MM.1S (cell line): Measurements from ENCODE around the gene AP2M1.

ENCODE experiments used
- DNase-seq: peaks from one replicate; pipeline ENCODE4 v3.0.0-alpha.2; 2015
- H2AFZ ChIP-seq: fragments of 300-600 bp; sonication (generic); 2 replicates; pipeline ENCODE4 v1.6.0; 2016; ENCODE audit warnings: antibody characterized with exemption, low read length
- H3F3A ChIP-seq: fragments of 300-600 bp; sonication (generic); 2 replicates; pipeline ENCODE4 v1.6.1; 2016; ENCODE audit warnings: mild to moderate bottlenecking, antibody characterized with exemption, low read length, moderate library complexity, mixed read lengths; ENCODE audit not compliant: insufficient read depth
- H3K27ac ChIP-seq: fragments of 300-600 bp; sonication (generic); 2 replicates; pipeline ENCODE4 v1.5.1; 2016; ENCODE audit warnings: mild to moderate bottlenecking, low read length
- H3K27me3 ChIP-seq: fragments of 300-600 bp; sonication (generic); replicated peaks from 2 replicates; pipeline ENCODE4 v1.6.0; 2016; ENCODE audit warnings: low read length; ENCODE audit not compliant: insufficient read depth
- H3K36me3 ChIP-seq: fragments of 300-600 bp; sonication (generic); replicated peaks from 2 replicates; pipeline ENCODE4 v1.6.1; 2016; ENCODE audit warnings: mild to moderate bottlenecking, low read length, mixed read lengths; ENCODE audit not compliant: insufficient read depth
- H3K4me1 ChIP-seq: fragments of 300-600 bp; sonication (generic); 2 replicates; pipeline ENCODE4 v1.6.1; 2016; ENCODE audit warnings: low read length, mixed read lengths
- H3K4me2 ChIP-seq: fragments of 300-600 bp; sonication (generic); 2 replicates; pipeline ENCODE4 v1.6.0; 2016; ENCODE audit warnings: low read depth, low read length
- H3K4me3 ChIP-seq: fragments of 300-600 bp; sonication (generic); 2 replicates; pipeline ENCODE4 v1.5.1; 2016; ENCODE audit warnings: low read length, mixed read lengths
- H3K79me2 ChIP-seq: fragments of 300-600 bp; sonication (generic); 2 replicates; pipeline ENCODE4 v1.6.1; 2016; ENCODE audit warnings: mixed run types, low read length, mixed read lengths
- H3K9ac ChIP-seq: fragments of 300-600 bp; sonication (generic); 2 replicates; pipeline ENCODE4 v1.6.1; 2016; ENCODE audit warnings: low read length, mixed read lengths
- H3K9me2 ChIP-seq: fragments of 300-600 bp; sonication (generic); replicated peaks from 2 replicates; pipeline ENCODE4 v1.6.1; 2016; ENCODE audit warnings: mild to moderate bottlenecking, low read length, mixed read lengths; ENCODE audit not compliant: insufficient read depth
- H3K9me3 ChIP-seq: fragments of 300-600 bp; sonication (generic); replicated peaks from 2 replicates; pipeline ENCODE4 v1.6.1; 2016; ENCODE audit warnings: mild to moderate bottlenecking, low read length, mixed read lengths; ENCODE audit not compliant: insufficient read depth
- H4K20me1 ChIP-seq: fragments of 300-600 bp; sonication (generic); 2 replicates; pipeline ENCODE4 v1.6.1; 2016; ENCODE audit warnings: mild to moderate bottlenecking, low read length, moderate library complexity, mixed read lengths; ENCODE audit not compliant: insufficient read depth
- EZH2 ChIP-seq: fragments of 300-600 bp; sonication (generic); optimal IDR thresholded peaks from 2 replicates; pipeline ENCODE3; 2017; ENCODE audit warnings: low read depth, mild to moderate bottlenecking, antibody characterized with exemption, low read length, mixed read lengths
- EZH2phosphoT487 ChIP-seq: fragments of 300-600 bp; sonication (generic); IDR thresholded peaks from 2 replicates; pipeline ENCODE4 v1.6.1; 2018; ENCODE audit warnings: antibody characterized with exemption, low read length
- TF ChIP-seq, protein P1 (sequence below): fragments of 300-600 bp; sonication (generic); IDR thresholded peaks from 2 replicates; pipeline ENCODE4 v1.5.1; 2016; ENCODE audit warnings: antibody characterized with exemption, low read length, mixed read lengths

Gene AP2M1

GRCh38 chr3:184173374-184173722 lies 1.3 kb upstream of the AP2M1 start:
- no peak overlapping the region for H3K4me3 ChIP-seq
- H3K9ac ChIP-seq, result no peak overlapping the region
- H3F3A ChIP-seq, result 0 out of 2 replicates have a peak, but pooled peaks cover 6% of the 10 kb centered on the region
- H2AFZ ChIP-seq, result no peak overlapping the region
- no peak for DNase-seq
- no peaks in the 10 kb centered on the region for H3K27me3 ChIP-seq
- H3K27ac ChIP-seq, result no peak overlapping the region
- no peak overlapping the region for H3K4me2 ChIP-seq
- H3K79me2 ChIP-seq, result peaks cover 36% of the 10 kb centered on the region
- peaks cover 16% of the 10 kb centered on the region; the same call in 1 of the 2 replicates for H3K4me1 ChIP-seq
- TF ChIP-seq EZH2, result no peak
- no peak for TF ChIP-seq EZH2phosphoT487
- TF ChIP-seq, protein P1, sequence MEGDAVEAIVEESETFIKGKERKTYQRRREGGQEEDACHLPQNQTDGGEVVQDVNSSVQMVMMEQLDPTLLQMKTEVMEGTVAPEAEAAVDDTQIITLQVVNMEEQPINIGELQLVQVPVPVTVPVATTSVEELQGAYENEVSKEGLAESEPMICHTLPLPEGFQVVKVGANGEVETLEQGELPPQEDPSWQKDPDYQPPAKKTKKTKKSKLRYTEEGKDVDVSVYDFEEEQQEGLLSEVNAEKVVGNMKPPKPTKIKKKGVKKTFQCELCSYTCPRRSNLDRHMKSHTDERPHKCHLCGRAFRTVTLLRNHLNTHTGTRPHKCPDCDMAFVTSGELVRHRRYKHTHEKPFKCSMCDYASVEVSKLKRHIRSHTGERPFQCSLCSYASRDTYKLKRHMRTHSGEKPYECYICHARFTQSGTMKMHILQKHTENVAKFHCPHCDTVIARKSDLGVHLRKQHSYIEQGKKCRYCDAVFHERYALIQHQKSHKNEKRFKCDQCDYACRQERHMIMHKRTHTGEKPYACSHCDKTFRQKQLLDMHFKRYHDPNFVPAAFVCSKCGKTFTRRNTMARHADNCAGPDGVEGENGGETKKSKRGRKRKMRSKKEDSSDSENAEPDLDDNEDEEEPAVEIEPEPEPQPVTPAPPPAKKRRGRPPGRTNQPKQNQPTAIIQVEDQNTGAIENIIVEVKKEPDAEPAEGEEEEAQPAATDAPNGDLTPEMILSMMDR, result no peak
- H3K36me3 ChIP-seq, result no peaks in the 10 kb centered on the region
- H4K20me1 ChIP-seq, result no peaks in the 10 kb centered on the region
- H3K9me3 ChIP-seq, result no peaks in the 10 kb centered on the region
- no peaks in the 10 kb centered on the region for H3K9me2 ChIP-seq

- Histone ChIP-seq H4K20me1 (no peaks in the 10 kb centered on the region), H3K27me3 (no peaks in the 10 kb centered on the region), H3K27ac (no peak overlapping the region), H2AFZ (0 out of 2 replicates have a peak overlapping the region, but pooled peaks have one; percentile 2), H3F3A (0 out of 2 replicates have a peak, but pooled peaks cover 6% of the 10 kb centered on the region), H3K9me2 (no peaks in the 10 kb centered on the region), H3K36me3 (no peaks in the 10 kb centered on the region), H3K9me3 (no peaks in the 10 kb centered on the region), H3K4me2 (peak overlapping the region; percentile 38), H3K4me1 (peaks cover 16% of the 10 kb centered on the region; the same call in 1 of the 2 replicates), H3K4me3 (peak overlapping the region; percentile 3; the same call in 1 of the 2 replicates), H3K79me2 (peaks cover 40% of the 10 kb centered on the region), H3K9ac (no peak overlapping the region)
- TF ChIP-seq EZH2phosphoT487 (no peak), EZH2 (no peak)
- TF ChIP-seq, protein P1, result no peak
- DNase-seq, result no peak
These were observed 390 bp upstream of the AP2M1 start for GRCh38 chr3:184174284-184174645.

GRCh38 chr3:184175506-184175905 lies 851 bp downstream of the AP2M1 start:
- DNase-seq, result peak; percentile 26
- Histone ChIP-seq H3K9me3 (no peaks in the 10 kb centered on the region), H4K20me1 (no peaks in the 10 kb centered on the region), H3K4me3 (peak overlapping the region; percentile 93), H3K27ac (no peak overlapping the region), H3K9ac (peak overlapping the region; percentile 81), H3F3A (0 out of 2 replicates have a peak, but pooled peaks cover 6% of the 10 kb centered on the region), H3K27me3 (no peaks in the 10 kb centered on the region), H3K4me1 (peaks cover 16% of the 10 kb centered on the region; the same call in 1 of the 2 replicates), H3K79me2 (peaks cover 40% of the 10 kb centered on the region), H3K9me2 (no peaks in the 10 kb centered on the region), H3K36me3 (no peaks in the 10 kb centered on the region), H2AFZ (peak overlapping the region; percentile 92), H3K4me2 (peak overlapping the region; percentile 82)
- no peak for TF ChIP-seq EZH2phosphoT487
- TF ChIP-seq, protein P1, result no peak
